WTC11 (cell line): Measurements from ENCODE around the gene TBC1D22A.

Experiments used
- CBFB ChIP-seq: sonication (generic); formaldehyde crosslinking; IDR thresholded peaks from 2 replicates; pipeline ENCODE4 v1.8.1; 2022; ENCODE audit warnings: mild to moderate bottlenecking, low read depth, missing genetic modification reagents
- FOXP1 ChIP-seq: sonication (generic); formaldehyde crosslinking; IDR thresholded peaks from 2 replicates; pipeline ENCODE4 v1.8.0; 2022; ENCODE audit warnings: missing genetic modification reagents, mild to moderate bottlenecking, moderate library complexity, borderline replicate concordance
- TP53 ChIP-seq: sonication (generic); formaldehyde crosslinking; IDR thresholded peaks from 2 replicates; pipeline ENCODE4 v1.8.1; 2023; ENCODE audit warnings: mild to moderate bottlenecking, missing genetic modification reagents
- ZNF232 ChIP-seq: sonication (generic); formaldehyde crosslinking; IDR thresholded peaks from 2 replicates; pipeline ENCODE4 v1.8.0; 2022; ENCODE audit warnings: mild to moderate bottlenecking, missing genetic modification reagents
- ZNF263 ChIP-seq: sonication (generic); formaldehyde crosslinking; IDR thresholded peaks from 2 replicates; pipeline ENCODE4 v1.8.1; 2022; ENCODE audit warnings: low read depth, mild to moderate bottlenecking, moderate library complexity, missing genetic modification reagents
- TF ChIP-seq, protein P1 (sequence below): sonication (generic); formaldehyde crosslinking; IDR thresholded peaks from 2 replicates; pipeline ENCODE4 v1.8.0; 2022; ENCODE audit warnings: mild to moderate bottlenecking, missing genetic modification reagents
- TF ChIP-seq, protein P2 (sequence below): sonication (generic); formaldehyde crosslinking; IDR thresholded peaks from 2 replicates; pipeline ENCODE4 v1.8.0; 2022; ENCODE audit warnings: mild to moderate bottlenecking, missing genetic modification reagents
- TF ChIP-seq, protein P3 (sequence below): fragments of 200-600 bp; IDR thresholded peaks from 2 replicates; pipeline ENCODE4 v1.8.0; 2022; ENCODE audit warnings: antibody characterized with exemption
- TF ChIP-seq, protein P4 (sequence below): sonication (generic); formaldehyde crosslinking; IDR thresholded peaks from 2 replicates; pipeline ENCODE4 v1.8.1; 2023; ENCODE audit warnings: mild to moderate bottlenecking, missing genetic modification reagents
- TF ChIP-seq, protein P5 (sequence below): sonication (generic); formaldehyde crosslinking; conservative IDR thresholded peaks from 2 replicates; pipeline ENCODE4 v1.8.1; 2022; ENCODE audit warnings: mild to moderate bottlenecking, missing genetic modification reagents
- TF ChIP-seq, protein P6 (sequence below): sonication (generic); formaldehyde crosslinking; conservative IDR thresholded peaks from 2 replicates; pipeline ENCODE4 v1.8.1; 2023; ENCODE audit warnings: mild to moderate bottlenecking, low read depth, missing genetic modification reagents, moderate library complexity

DNA sequence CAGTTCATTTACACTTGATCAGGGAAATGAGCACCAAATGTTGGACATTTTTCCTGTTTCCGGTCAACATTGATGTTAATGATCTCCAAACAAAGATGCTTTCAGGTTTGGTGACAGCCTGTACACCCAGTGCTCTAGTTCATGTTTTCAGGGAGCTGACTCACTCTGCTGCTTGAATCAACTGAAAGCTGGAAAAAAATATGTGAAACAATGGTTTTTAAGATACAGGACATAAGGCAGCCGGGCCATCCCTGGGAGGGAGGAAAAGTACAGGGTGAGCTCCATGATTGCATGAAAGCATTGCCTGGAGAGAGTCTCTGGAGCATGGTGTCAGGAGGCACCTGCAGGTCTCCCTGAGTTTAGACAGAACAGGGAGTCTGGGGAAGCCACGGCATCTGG, 259.6 kb downstream of the TBC1D22A start:
- TF ChIP-seq, protein P1, sequence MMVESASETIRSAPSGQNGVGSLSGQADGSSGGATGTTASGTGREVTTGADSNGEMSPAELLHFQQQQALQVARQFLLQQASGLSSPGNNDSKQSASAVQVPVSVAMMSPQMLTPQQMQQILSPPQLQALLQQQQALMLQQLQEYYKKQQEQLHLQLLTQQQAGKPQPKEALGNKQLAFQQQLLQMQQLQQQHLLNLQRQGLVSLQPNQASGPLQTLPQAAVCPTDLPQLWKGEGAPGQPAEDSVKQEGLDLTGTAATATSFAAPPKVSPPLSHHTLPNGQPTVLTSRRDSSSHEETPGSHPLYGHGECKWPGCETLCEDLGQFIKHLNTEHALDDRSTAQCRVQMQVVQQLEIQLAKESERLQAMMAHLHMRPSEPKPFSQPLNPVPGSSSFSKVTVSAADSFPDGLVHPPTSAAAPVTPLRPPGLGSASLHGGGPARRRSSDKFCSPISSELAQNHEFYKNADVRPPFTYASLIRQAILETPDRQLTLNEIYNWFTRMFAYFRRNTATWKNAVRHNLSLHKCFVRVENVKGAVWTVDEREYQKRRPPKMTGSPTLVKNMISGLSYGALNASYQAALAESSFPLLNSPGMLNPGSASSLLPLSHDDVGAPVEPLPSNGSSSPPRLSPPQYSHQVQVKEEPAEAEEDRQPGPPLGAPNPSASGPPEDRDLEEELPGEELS (CRISPR knock-in tag) = no peak
- TF ChIP-seq, protein P2, sequence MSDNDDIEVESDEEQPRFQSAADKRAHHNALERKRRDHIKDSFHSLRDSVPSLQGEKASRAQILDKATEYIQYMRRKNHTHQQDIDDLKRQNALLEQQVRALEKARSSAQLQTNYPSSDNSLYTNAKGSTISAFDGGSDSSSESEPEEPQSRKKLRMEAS (CRISPR knock-in tag) = no peak
- no peak for TF ChIP-seq CBFB
- TF ChIP-seq, protein P3, sequence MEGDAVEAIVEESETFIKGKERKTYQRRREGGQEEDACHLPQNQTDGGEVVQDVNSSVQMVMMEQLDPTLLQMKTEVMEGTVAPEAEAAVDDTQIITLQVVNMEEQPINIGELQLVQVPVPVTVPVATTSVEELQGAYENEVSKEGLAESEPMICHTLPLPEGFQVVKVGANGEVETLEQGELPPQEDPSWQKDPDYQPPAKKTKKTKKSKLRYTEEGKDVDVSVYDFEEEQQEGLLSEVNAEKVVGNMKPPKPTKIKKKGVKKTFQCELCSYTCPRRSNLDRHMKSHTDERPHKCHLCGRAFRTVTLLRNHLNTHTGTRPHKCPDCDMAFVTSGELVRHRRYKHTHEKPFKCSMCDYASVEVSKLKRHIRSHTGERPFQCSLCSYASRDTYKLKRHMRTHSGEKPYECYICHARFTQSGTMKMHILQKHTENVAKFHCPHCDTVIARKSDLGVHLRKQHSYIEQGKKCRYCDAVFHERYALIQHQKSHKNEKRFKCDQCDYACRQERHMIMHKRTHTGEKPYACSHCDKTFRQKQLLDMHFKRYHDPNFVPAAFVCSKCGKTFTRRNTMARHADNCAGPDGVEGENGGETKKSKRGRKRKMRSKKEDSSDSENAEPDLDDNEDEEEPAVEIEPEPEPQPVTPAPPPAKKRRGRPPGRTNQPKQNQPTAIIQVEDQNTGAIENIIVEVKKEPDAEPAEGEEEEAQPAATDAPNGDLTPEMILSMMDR = no peak
- no peak for TF ChIP-seq FOXP1 (CRISPR knock-in tag)
- TF ChIP-seq, protein P4, sequence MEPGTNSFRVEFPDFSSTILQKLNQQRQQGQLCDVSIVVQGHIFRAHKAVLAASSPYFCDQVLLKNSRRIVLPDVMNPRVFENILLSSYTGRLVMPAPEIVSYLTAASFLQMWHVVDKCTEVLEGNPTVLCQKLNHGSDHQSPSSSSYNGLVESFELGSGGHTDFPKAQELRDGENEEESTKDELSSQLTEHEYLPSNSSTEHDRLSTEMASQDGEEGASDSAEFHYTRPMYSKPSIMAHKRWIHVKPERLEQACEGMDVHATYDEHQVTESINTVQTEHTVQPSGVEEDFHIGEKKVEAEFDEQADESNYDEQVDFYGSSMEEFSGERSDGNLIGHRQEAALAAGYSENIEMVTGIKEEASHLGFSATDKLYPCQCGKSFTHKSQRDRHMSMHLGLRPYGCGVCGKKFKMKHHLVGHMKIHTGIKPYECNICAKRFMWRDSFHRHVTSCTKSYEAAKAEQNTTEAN (CRISPR knock-in tag) = no peak
- TF ChIP-seq ZNF263 (CRISPR knock-in tag) = no peak
- no peak for TF ChIP-seq ZNF232 (CRISPR knock-in tag)
- TF ChIP-seq, protein P5, sequence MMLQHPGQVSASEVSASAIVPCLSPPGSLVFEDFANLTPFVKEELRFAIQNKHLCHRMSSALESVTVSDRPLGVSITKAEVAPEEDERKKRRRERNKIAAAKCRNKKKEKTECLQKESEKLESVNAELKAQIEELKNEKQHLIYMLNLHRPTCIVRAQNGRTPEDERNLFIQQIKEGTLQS = no peak
- TF ChIP-seq, protein P6, sequence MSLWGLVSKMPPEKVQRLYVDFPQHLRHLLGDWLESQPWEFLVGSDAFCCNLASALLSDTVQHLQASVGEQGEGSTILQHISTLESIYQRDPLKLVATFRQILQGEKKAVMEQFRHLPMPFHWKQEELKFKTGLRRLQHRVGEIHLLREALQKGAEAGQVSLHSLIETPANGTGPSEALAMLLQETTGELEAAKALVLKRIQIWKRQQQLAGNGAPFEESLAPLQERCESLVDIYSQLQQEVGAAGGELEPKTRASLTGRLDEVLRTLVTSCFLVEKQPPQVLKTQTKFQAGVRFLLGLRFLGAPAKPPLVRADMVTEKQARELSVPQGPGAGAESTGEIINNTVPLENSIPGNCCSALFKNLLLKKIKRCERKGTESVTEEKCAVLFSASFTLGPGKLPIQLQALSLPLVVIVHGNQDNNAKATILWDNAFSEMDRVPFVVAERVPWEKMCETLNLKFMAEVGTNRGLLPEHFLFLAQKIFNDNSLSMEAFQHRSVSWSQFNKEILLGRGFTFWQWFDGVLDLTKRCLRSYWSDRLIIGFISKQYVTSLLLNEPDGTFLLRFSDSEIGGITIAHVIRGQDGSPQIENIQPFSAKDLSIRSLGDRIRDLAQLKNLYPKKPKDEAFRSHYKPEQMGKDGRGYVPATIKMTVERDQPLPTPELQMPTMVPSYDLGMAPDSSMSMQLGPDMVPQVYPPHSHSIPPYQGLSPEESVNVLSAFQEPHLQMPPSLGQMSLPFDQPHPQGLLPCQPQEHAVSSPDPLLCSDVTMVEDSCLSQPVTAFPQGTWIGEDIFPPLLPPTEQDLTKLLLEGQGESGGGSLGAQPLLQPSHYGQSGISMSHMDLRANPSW (CRISPR knock-in tag) = no peak
- TF ChIP-seq TP53 = no peak
